Keratinocyte (primary cell): Measurements from ENCODE around the gene CISD3. TPM values are rescaled to one million over a fixed set of nuclear protein-coding genes. Genes with fewer than 3 reads are reported as not detected.

ENCODE experiments used
- DNase-seq: peaks from one replicate; pipeline ENCODE4 v3.0.0-alpha.2; 2011; ENCODE audit warnings: low read depth, missing footprints, low spot score
- FAIRE-seq: peaks from 2 replicates; lab custom pipeline; 2011; peaks lifted over from hg19 to GRCh38; lab: Jason Lieb, UNC
- H2AFZ ChIP-seq: 2 replicates; pipeline ENCODE4 v1.6.0; 2012; ENCODE audit warnings: low read length, control low read depth, inconsistent platforms; ENCODE audit not compliant: control insufficient read depth
- H3K27ac ChIP-seq: 2 replicates; pipeline ENCODE4 v1.5.1; 2011; ENCODE audit warnings: low read length; ENCODE audit not compliant: control insufficient read depth, insufficient read depth
- H3K27me3 ChIP-seq: 3 replicates; pipeline ENCODE4 v1.6.0; 2011; ENCODE audit warnings: low read length; ENCODE audit not compliant: control insufficient read depth, insufficient read depth; ENCODE audit errors: extremely low read depth
- H3K36me3 ChIP-seq, 2 experiments: 2 replicates in 1 of 2; 3 replicates in 1 of 2; pipeline ENCODE4 v1.5.1; 2011; ENCODE audit warnings: low read length in 2 of 2, mild to moderate bottlenecking in 1 of 2; ENCODE audit not compliant: control insufficient read depth in 2 of 2, insufficient read depth in 2 of 2; ENCODE audit errors: extremely low read depth in 1 of 2
- H3K4me1 ChIP-seq: 3 replicates; pipeline ENCODE4 v1.5.1; 2011; ENCODE audit warnings: low read length; ENCODE audit not compliant: control insufficient read depth, insufficient read depth; ENCODE audit errors: extremely low read depth
- H3K4me2 ChIP-seq: 3 replicates; pipeline ENCODE4 v1.6.0; 2011; ENCODE audit warnings: low read depth, low read length; ENCODE audit not compliant: control insufficient read depth, insufficient read depth; ENCODE audit errors: extremely low read depth
- H3K4me3 ChIP-seq, 3 experiments: fragments of 200-600 bp in 1 of 3; sonication (generic) in 1 of 3; 2 replicates in 2 of 3; 3 replicates in 1 of 3; pipeline ENCODE4 v1.5.1; 2011 to 2016; ENCODE audit warnings: low read length in 3 of 3, mild to moderate bottlenecking in 3 of 3, control low read depth in 2 of 3, inconsistent platforms in 1 of 3, low read depth in 1 of 3, mixed read lengths in 1 of 3, mixed run types in 1 of 3, moderate library complexity in 1 of 3; ENCODE audit not compliant: control insufficient read depth in 2 of 3, insufficient read depth in 2 of 3; ENCODE audit errors: extremely low read depth in 1 of 3
- H3K79me2 ChIP-seq: 2 replicates; pipeline ENCODE4 v1.6.0; 2012; ENCODE audit warnings: low read length; ENCODE audit not compliant: control insufficient read depth, insufficient read depth
- H3K9ac ChIP-seq: 3 replicates; pipeline ENCODE4 v1.6.0; 2011; ENCODE audit warnings: low read length; ENCODE audit not compliant: control insufficient read depth, insufficient read depth; ENCODE audit errors: extremely low read depth
- H3K9me1 ChIP-seq: 3 replicates; pipeline ENCODE4 v1.6.0; 2011; ENCODE audit warnings: low read length; ENCODE audit not compliant: control insufficient read depth, insufficient read depth; ENCODE audit errors: extremely low read depth
- H3K9me3 ChIP-seq: 2 replicates; pipeline ENCODE4 v1.5.1; 2012; ENCODE audit warnings: low read depth, low read length; ENCODE audit not compliant: control insufficient read depth
- H4K20me1 ChIP-seq: 3 replicates; pipeline ENCODE4 v1.6.0; 2011; ENCODE audit warnings: low read length; ENCODE audit not compliant: control insufficient read depth, insufficient read depth; ENCODE audit errors: extremely low read depth
- EZH2 ChIP-seq: IDR thresholded peaks from one replicate; pipeline ENCODE4 v1.6.1; 2012; ENCODE audit warnings: inconsistent platforms, mild to moderate bottlenecking, low read length, moderate library complexity
- dilution Hi-C: fragments of 300-500 bp; cut with MboI; formaldehyde crosslinking; loops from one replicate; pipeline ENCODE4 v1.7.0; 2020; ENCODE audit warnings: low sequenced_read_pairs; ENCODE audit not compliant: extremely low pct_ligation_motif_present
- polyA plus RNA-seq, 5 experiments: library from polyadenylated mRNA; depleted of rRNA in 3 of 5; stranded (reverse) in 3 of 5; stranded (forward) in 1 of 5; unstranded in 1 of 5; fragments of >200 nt; gene quantifications; 1 replicate in 1 of 5; 2 replicates in 3 of 5; 3 replicates in 1 of 5; pipeline versions ENCODE4 v1.2.1 to v1.2.3, GENCODE V29; 2011 to 2012; ENCODE audit warnings: missing spikeins in 2 of 5, low read depth in 1 of 5, low replicate concordance in 1 of 5
- TF ChIP-seq, protein P1 (sequence below), 3 experiments: IDR thresholded peaks in 1 of 3; conservative IDR thresholded peaks in 1 of 3; optimal IDR thresholded peaks in 1 of 3; 2 replicates in 2 of 3; 3 replicates in 1 of 3; pipeline versions ENCODE3 to v1.5.1; 2011; ENCODE audit warnings: low read length in 3 of 3, mild to moderate bottlenecking in 3 of 3, moderate library complexity in 2 of 3, control low read depth in 1 of 3, inconsistent platforms in 1 of 3; ENCODE audit not compliant: insufficient read depth in 2 of 3; ENCODE audit errors: extremely low read depth in 1 of 3

The CISD3 gene
- polyA plus RNA-seq, 1 donor (not counting 4 experiments of a cell fraction or from before 2014, with no cell fraction given), result 17.1 TPM

DNA sequence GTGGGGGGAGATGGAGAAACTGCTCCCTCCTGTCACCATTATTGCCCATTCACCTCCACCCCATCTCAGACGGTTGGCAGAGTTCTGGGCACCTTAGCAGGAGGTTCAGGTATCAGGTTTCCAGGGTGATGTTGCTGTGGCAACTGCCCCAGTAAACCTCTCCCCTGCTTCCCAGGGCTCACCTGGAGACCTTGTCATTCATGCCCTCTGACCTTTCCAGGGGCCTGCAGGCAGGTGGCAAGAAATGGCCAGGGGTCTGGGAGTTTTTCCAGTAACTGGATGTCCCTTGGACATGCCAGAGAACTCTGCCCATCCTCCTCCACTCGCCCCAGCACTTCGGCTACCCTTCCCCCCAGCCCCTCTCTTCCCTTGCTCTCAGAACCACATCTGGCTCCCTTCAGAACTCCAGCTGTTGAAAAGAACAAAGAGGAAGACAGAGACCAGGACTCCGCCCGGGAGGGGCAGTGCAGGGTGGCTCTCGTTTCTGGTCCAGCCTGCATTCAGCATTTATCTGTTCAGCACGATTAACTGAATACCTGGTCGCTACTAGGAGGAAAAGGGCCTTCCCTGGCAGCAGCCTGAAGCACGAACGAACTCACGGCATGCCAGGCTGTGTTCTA is 16.6 kb upstream of the CISD3 start:
- no peak for DNase-seq
- Histone ChIP-seq H3K9ac (no peak overlapping the region), H3K4me3 (no peak overlapping the region), H3K4me1 (peaks cover 4% of the 10 kb centered on the region), H3K9me3 (no peaks in the 10 kb centered on the region), H3K9me1 (no peaks in the 10 kb centered on the region), H3K27ac (no peak overlapping the region), H3K27me3 (no peaks in the 10 kb centered on the region), H3K4me2 (no peak overlapping the region), H3K36me3 (peaks cover 18 to 43% of the 10 kb centered on the region in 2 experiments), H2AFZ (no peak overlapping the region), H4K20me1 (no peaks in the 10 kb centered on the region), H3K79me2 (no peaks in the 10 kb centered on the region)
- dilution Hi-C loops, result no loop called here
- FAIRE-seq, result no peak
- TF ChIP-seq, protein P1, sequence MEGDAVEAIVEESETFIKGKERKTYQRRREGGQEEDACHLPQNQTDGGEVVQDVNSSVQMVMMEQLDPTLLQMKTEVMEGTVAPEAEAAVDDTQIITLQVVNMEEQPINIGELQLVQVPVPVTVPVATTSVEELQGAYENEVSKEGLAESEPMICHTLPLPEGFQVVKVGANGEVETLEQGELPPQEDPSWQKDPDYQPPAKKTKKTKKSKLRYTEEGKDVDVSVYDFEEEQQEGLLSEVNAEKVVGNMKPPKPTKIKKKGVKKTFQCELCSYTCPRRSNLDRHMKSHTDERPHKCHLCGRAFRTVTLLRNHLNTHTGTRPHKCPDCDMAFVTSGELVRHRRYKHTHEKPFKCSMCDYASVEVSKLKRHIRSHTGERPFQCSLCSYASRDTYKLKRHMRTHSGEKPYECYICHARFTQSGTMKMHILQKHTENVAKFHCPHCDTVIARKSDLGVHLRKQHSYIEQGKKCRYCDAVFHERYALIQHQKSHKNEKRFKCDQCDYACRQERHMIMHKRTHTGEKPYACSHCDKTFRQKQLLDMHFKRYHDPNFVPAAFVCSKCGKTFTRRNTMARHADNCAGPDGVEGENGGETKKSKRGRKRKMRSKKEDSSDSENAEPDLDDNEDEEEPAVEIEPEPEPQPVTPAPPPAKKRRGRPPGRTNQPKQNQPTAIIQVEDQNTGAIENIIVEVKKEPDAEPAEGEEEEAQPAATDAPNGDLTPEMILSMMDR (optimal IDR thresholded peaks at IDR 0.05 in 1 of 3, IDR thresholded peaks at IDR 0.05 in 1 of 3, conservative IDR thresholded peaks at IDR 0.05 in 1 of 3; ENCODE audit: extremely low read depth in 1 of 3, insufficient read depth in 2 of 3, low read length in 3 of 3), result no peak
- TF ChIP-seq EZH2, result no peak

DNA sequence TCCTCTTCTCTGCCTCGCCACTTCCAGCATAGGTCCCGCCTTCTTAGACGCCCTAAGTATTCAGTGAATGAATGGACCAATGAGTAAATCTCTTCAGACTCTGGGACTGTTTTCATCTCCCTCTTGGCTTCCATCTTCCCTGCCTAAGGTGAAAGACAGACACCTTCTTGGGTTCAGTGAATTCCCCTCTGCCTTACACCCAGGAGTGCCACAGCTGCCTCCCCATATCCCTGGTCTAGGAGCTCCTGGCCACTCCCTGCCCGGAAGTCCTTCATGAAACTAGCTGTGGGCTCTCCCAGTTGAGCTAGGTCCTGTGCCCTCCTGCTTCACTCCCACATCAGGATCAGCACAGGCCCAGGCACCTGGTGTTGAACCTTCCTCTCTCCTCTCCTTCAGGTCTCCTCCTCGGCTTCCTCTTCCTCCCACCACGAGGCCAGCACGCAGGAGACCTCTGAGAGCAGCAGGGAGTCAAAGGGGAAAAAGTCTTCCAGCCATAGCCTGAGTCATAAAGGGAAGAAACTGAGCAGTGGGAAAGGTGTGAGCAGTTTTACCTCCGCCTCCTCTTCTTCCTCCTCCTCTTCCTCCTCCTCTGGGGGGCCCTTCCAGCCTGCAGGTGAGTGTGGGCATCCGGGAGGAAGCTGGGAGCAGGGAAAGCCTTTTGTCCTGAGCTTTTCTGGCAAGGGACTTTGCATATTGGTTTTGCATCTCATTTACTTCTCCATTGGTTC is 14.8 kb upstream of the CISD3 start:
- H4K20me1 ChIP-seq, result no peaks in the 10 kb centered on the region
- no peak for TF ChIP-seq EZH2
- TF ChIP-seq, protein P1 (optimal IDR thresholded peaks at IDR 0.05 in 1 of 3, IDR thresholded peaks at IDR 0.05 in 1 of 3, conservative IDR thresholded peaks at IDR 0.05 in 1 of 3; ENCODE audit: extremely low read depth in 1 of 3, insufficient read depth in 2 of 3, low read length in 3 of 3), result no peak
- H3K4me3 ChIP-seq, result no peak overlapping the region
- FAIRE-seq (no peak), DNase-seq (no peak)
- dilution Hi-C loops, result no loop called here
- H2AFZ ChIP-seq, result no peak overlapping the region
- H3K79me2 ChIP-seq, result no peaks in the 10 kb centered on the region
- no peaks in the 10 kb centered on the region for H3K27me3 ChIP-seq
- H3K27ac ChIP-seq, result no peak overlapping the region
- H3K9ac ChIP-seq, result no peak overlapping the region
- peaks cover 4% of the 10 kb centered on the region for H3K4me1 ChIP-seq
- no peaks in the 10 kb centered on the region for H3K9me3 ChIP-seq
- H3K9me1 ChIP-seq, result no peaks in the 10 kb centered on the region
- no peak overlapping the region for H3K4me2 ChIP-seq
- peaks cover 21 to 38% of the 10 kb centered on the region in 2 experiments for H3K36me3 ChIP-seq
